Hepatocyte (in vitro differentiated cells): ENCODE data around the gene ENAM. TPM values are rescaled to one million over a fixed set of nuclear protein-coding genes. Genes with fewer than 3 reads are reported as not detected.

Source experiments
- DNase-seq: peaks from one replicate; pipeline ENCODE4 v3.0.0-alpha.2; 2016; ENCODE audit warnings: low spot score
- H2AFZ ChIP-seq: fragments of 200-600 bp; sonication (generic); 2 replicates; pipeline ENCODE4 v1.6.0; 2016; ENCODE audit warnings: antibody characterized with exemption, mild to moderate bottlenecking
- H3K27ac ChIP-seq: fragments of 200-600 bp; sonication (generic); 2 replicates; pipeline ENCODE4 v1.5.1; 2016; ENCODE audit warnings: mild to moderate bottlenecking
- H3K27me3 ChIP-seq: fragments of 200-600 bp; sonication (generic); 2 replicates; pipeline ENCODE4 v1.6.1; 2016
- H3K36me3 ChIP-seq: fragments of 200-600 bp; sonication (generic); replicated peaks from 2 replicates; pipeline ENCODE4 v1.5.1; 2016; ENCODE audit warnings: low read depth; ENCODE audit not compliant: insufficient read depth
- H3K4me1 ChIP-seq: fragments of 200-600 bp; sonication (generic); 2 replicates; pipeline ENCODE4 v1.5.1; 2016; ENCODE audit warnings: mild to moderate bottlenecking, moderate library complexity; ENCODE audit not compliant: insufficient read depth
- H3K4me2 ChIP-seq: fragments of 200-600 bp; sonication (generic); 2 replicates; pipeline ENCODE4 v1.6.0; 2016
- H3K4me3 ChIP-seq: fragments of 200-600 bp; sonication (generic); 2 replicates; pipeline ENCODE4 v1.5.1; 2016; ENCODE audit warnings: mild to moderate bottlenecking
- H3K79me2 ChIP-seq: fragments of 200-600 bp; sonication (generic); 2 replicates; pipeline ENCODE4 v1.6.0; 2017; ENCODE audit warnings: mild to moderate bottlenecking
- H3K9me2 ChIP-seq: fragments of 200-600 bp; sonication (generic); replicated peaks from 2 replicates; pipeline ENCODE4 v1.6.0; 2017; ENCODE audit warnings: mild to moderate bottlenecking; ENCODE audit not compliant: insufficient read depth
- H3K9me3 ChIP-seq: fragments of 200-600 bp; sonication (generic); 2 replicates; pipeline ENCODE4 v1.5.1; 2016; ENCODE audit warnings: low read depth, mild to moderate bottlenecking
- H4K20me1 ChIP-seq: fragments of 200-600 bp; sonication (generic); 2 replicates; pipeline ENCODE4 v1.6.0; 2016; ENCODE audit warnings: mild to moderate bottlenecking; ENCODE audit not compliant: insufficient read depth, poor library complexity, severe bottlenecking
- EZH2 ChIP-seq: fragments of 200-600 bp; sonication (generic); IDR thresholded peaks from 2 replicates; pipeline ENCODE4 v1.6.1; 2016; ENCODE audit warnings: antibody characterized with exemption, mild to moderate bottlenecking, borderline replicate concordance
- EZH2phosphoT487 ChIP-seq: fragments of 200-600 bp; sonication (generic); IDR thresholded peaks from one replicate; pipeline ENCODE4 v1.6.1; 2018; ENCODE audit warnings: antibody characterized with exemption, mild to moderate bottlenecking, low read depth, moderate library complexity; ENCODE audit not compliant: unreplicated experiment, severe bottlenecking
- WGBS: methylation state at CpG from one replicate; pipeline ENCODE4 v1.1.6; 2016; ENCODE audit warnings: low lambda C conversion rate; ENCODE audit errors: missing lambda C conversion rate; 5-methylcytosine and 5-hydroxymethylcytosine counted together
- polyA plus RNA-seq: library from polyadenylated mRNA; unstranded; fragments of >200 nt; fragmentation: Nextera tagmentation; extraction: Ambion mirVana; gene quantifications from 2 replicates; pipeline ENCODE4 v1.2.1, GENCODE V29; 2016
- total RNA-seq: library from RNA; depleted of rRNA; stranded (reverse); fragments of >200 nt; gene quantifications from 2 replicates; pipeline ENCODE4 v1.2.3, GENCODE V29; 2014
- TF ChIP-seq, protein P1 (sequence below): fragments of 200-600 bp; sonication (generic); IDR thresholded peaks from 2 replicates; pipeline ENCODE4 v1.5.1; 2016; ENCODE audit warnings: antibody characterized with exemption, mild to moderate bottlenecking; ENCODE audit not compliant: poor library complexity

Gene ENAM
- total and polyA plus RNA-seq, 2 experiments from 2014 or later = 0.20 to 0.64 TPM

DNA sequence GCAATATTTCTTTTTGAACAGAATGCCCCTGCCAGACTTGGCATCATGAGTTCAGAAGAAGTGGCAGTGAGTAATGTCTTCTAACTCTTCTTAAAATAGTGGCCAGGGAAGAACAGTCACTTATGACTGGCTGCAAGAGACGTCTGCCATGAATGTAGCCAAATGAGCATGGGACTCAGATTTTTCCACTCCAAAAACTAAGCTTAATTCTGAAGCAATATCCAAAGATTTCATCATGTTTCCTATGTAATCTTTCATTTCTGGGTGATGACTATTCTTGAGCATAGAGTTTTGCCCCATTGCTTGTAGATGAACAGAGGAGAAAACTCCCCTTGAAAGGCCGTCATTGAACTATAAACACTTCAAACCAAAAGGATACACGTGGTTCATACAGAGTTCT lies 24.7 kb upstream of the ENAM start:
- DNase-seq = no peak
- no peak overlapping the region for H2AFZ ChIP-seq
- H3K4me2 ChIP-seq = no peak overlapping the region

DNA sequence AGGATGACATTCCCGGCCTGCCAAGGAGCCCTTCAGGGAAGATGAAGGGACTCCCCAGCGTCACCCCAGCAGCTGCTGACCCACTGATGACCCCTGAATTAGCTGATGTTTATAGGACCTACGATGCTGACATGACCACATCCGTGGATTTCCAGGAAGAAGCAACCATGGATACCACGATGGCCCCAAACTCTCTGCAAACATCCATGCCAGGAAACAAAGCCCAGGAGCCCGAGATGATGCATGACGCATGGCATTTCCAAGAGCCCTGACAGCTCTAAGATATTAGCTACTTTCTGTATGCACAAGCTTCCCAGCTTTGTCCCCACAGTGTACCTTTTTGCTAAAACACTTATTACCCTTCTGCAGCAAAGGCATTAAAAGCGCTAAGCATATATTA lies 22.1 kb upstream of the ENAM start:
- no peak overlapping the region for H2AFZ ChIP-seq

More for the DNA sequence above, 24.7 kb upstream of the ENAM start:
- H4K20me1 ChIP-seq = no peaks in the 10 kb centered on the region
- no peaks in the 10 kb centered on the region for H3K36me3 ChIP-seq
- no peak overlapping the region for H3K4me3 ChIP-seq
- H3K4me1 ChIP-seq = no peaks in the 10 kb centered on the region
- TF ChIP-seq, protein P1, sequence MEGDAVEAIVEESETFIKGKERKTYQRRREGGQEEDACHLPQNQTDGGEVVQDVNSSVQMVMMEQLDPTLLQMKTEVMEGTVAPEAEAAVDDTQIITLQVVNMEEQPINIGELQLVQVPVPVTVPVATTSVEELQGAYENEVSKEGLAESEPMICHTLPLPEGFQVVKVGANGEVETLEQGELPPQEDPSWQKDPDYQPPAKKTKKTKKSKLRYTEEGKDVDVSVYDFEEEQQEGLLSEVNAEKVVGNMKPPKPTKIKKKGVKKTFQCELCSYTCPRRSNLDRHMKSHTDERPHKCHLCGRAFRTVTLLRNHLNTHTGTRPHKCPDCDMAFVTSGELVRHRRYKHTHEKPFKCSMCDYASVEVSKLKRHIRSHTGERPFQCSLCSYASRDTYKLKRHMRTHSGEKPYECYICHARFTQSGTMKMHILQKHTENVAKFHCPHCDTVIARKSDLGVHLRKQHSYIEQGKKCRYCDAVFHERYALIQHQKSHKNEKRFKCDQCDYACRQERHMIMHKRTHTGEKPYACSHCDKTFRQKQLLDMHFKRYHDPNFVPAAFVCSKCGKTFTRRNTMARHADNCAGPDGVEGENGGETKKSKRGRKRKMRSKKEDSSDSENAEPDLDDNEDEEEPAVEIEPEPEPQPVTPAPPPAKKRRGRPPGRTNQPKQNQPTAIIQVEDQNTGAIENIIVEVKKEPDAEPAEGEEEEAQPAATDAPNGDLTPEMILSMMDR = no peak
- TF ChIP-seq EZH2phosphoT487 (no peak), EZH2 (no peak)
- H3K27me3 ChIP-seq = no peaks in the 10 kb centered on the region
- H3K27ac ChIP-seq = no peak overlapping the region
- H3K9me2 ChIP-seq = no peaks in the 10 kb centered on the region
- 50% methylated on average over 3 of the region's 3 CpGs for WGBS
- H3K9me3 ChIP-seq = no peaks in the 10 kb centered on the region
- no peaks in the 10 kb centered on the region for H3K79me2 ChIP-seq

DNA sequence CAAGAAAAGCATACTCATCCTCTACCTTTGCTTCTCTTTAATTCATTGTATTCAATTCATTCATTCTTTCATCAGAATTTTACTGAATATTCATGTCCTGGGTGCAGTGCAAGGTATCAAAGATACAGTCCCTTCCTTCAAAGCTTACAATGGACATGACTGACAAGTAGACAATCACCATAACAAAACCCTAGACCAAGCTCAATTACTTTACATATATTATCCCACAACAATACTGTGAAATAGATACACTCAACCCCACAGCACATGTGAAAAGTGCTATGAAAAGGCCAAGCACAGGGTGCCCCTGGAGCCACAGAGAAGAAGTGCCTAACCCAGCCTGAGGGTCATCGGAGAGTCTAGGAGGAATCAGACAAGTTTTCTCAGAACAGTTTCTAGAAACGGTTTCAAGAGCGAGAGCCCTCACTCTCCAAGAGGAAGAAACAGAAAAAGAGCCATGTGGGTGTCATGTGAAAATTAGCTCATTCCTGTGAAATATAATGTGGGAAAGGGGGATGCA lies 21.1 kb upstream of the ENAM start:
- Histone ChIP-seq H3K9me3 (no peaks in the 10 kb centered on the region), H3K4me2 (no peak overlapping the region), H3K9me2 (no peaks in the 10 kb centered on the region), H3K4me1 (no peaks in the 10 kb centered on the region), H4K20me1 (no peaks in the 10 kb centered on the region), H3K27me3 (no peaks in the 10 kb centered on the region), H3K4me3 (no peak overlapping the region), H2AFZ (no peak overlapping the region), H3K36me3 (no peaks in the 10 kb centered on the region), H3K79me2 (no peaks in the 10 kb centered on the region), H3K27ac (no peak overlapping the region)
- DNase-seq = no peak
- whole genome bisulfite sequencing = 100% methylated on average over 3 of the region's 3 CpGs
- TF ChIP-seq, protein P1 = no peak
- no peak for TF ChIP-seq EZH2phosphoT487

More for the DNA sequence above, 22.1 kb upstream of the ENAM start:
- no peak overlapping the region for H3K27ac ChIP-seq
- H4K20me1 ChIP-seq = no peaks in the 10 kb centered on the region
- H3K4me3 ChIP-seq = no peak overlapping the region
- H3K79me2 ChIP-seq = no peaks in the 10 kb centered on the region
- no peaks in the 10 kb centered on the region for H3K9me3 ChIP-seq
- H3K4me2 ChIP-seq = no peak overlapping the region
- DNase-seq = no peak
- WGBS = 83% methylated on average over 8 of the region's 8 CpGs
- H3K4me1 ChIP-seq = no peaks in the 10 kb centered on the region
- no peaks in the 10 kb centered on the region for H3K9me2 ChIP-seq
- no peak for TF ChIP-seq EZH2
- TF ChIP-seq, protein P1 = no peak
- TF ChIP-seq EZH2phosphoT487 = no peak
- no peaks in the 10 kb centered on the region for H3K27me3 ChIP-seq
- H3K36me3 ChIP-seq = no peaks in the 10 kb centered on the region

DNA sequence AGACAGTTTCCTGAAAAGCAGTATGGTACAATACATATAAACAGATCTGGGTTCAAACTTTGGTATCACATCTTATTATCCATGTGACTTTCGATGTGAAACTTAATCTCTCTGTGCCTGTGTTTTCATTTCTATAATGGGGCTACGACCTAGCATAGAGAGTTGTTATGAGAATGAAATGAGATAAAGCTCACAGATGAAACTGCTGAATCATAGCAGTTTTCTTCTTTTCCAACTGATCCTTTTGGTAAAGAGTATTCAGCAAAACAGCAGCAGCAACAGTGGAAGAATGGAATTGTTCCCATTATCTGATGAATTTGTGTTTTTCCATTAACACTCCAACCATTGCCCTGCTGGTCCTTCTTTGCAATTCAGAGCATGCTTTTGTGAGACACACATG lies 20.2 kb upstream of the ENAM start:
- no peak overlapping the region for H3K4me2 ChIP-seq
- no peak for DNase-seq
- H3K4me1 ChIP-seq = peaks cover 8% of the 10 kb centered on the region
- H3K9me2 ChIP-seq = no peaks in the 10 kb centered on the region
- TF ChIP-seq, protein P1 = no peak
- TF ChIP-seq EZH2phosphoT487 (no peak), EZH2 (no peak)
- H3K36me3 ChIP-seq = no peaks in the 10 kb centered on the region
- H3K27ac ChIP-seq = no peak overlapping the region
- no peaks in the 10 kb centered on the region for H4K20me1 ChIP-seq
- H3K27me3 ChIP-seq = no peaks in the 10 kb centered on the region
- no peaks in the 10 kb centered on the region for H3K9me3 ChIP-seq
- WGBS = 85% methylated on average over 2 of the region's 2 CpGs
- no peak overlapping the region for H3K4me3 ChIP-seq
- no peak overlapping the region for H2AFZ ChIP-seq
- no peaks in the 10 kb centered on the region for H3K79me2 ChIP-seq
